Panc1 (cell line): ENCODE measurements around the gene H3-3A. TPM values are rescaled to one million over a fixed set of nuclear protein-coding genes. Genes with fewer than 3 reads are reported as not detected.

ENCODE experiments used
- ATAC-seq: fragments of 200-7000 bp; cut with Tn5 transposase; 2 replicates; pipeline ENCODE4 v1.9.1; 2020; ENCODE audit warnings: mild to moderate bottlenecking, moderate library complexity
- BruUV-seq: library from RNA; stranded (reverse); fragments of 400-500 nt; replicated peaks from 2 replicates; lab custom pipeline; 2021; lab: Mats Ljungman, UMichigan
- CTCF ChIA-PET: fragments of 300-600 bp; sonication (Branson Sonifier 250); formaldehyde crosslinking; loops from one replicate; lab custom pipeline; 2022; ENCODE audit warnings: antibody characterized with exemption; lab: Charles Lee
- POLR2A ChIA-PET: fragments of 300-600 bp; sonication (Branson Sonifier 250); formaldehyde crosslinking; loops from one replicate; lab custom pipeline; 2022; ENCODE audit warnings: antibody characterized with exemption; lab: Charles Lee
- DNase-seq: peaks from one replicate; pipeline ENCODE4 v3.0.0-alpha.2; 2010; ENCODE audit warnings: low read depth, low spot score
- H3K27ac ChIP-seq: 2 replicates; pipeline ENCODE4 v1.5.1; 2011; ENCODE audit warnings: mild to moderate bottlenecking, low read length, inconsistent platforms
- H3K27me3 ChIP-seq: fragments of 200-500 bp; sonication (Bioruptor generic); 2 replicates; pipeline ENCODE4 v1.6.0; 2014; ENCODE audit warnings: low read length, inconsistent platforms; ENCODE audit not compliant: control insufficient read depth, insufficient read depth
- H3K36me3 ChIP-seq: fragments of 200-500 bp; sonication (Bioruptor generic); 2 replicates; pipeline ENCODE4 v1.5.1; 2014; ENCODE audit warnings: inconsistent platforms, mild to moderate bottlenecking, low read length, moderate library complexity; ENCODE audit not compliant: control insufficient read depth, insufficient read depth
- H3K4me1 ChIP-seq: 2 replicates; pipeline ENCODE4 v1.5.1; 2011; ENCODE audit warnings: inconsistent platforms, mild to moderate bottlenecking, low read length, moderate library complexity; ENCODE audit not compliant: control insufficient read depth, insufficient read depth
- H3K4me3 ChIP-seq, 2 experiments: 2 replicates each; pipeline ENCODE4 v1.5.1; 2011 to 2012; ENCODE audit warnings: low read depth in 2 of 2, low read length in 2 of 2, mild to moderate bottlenecking in 2 of 2, inconsistent platforms in 1 of 2, moderate library complexity in 1 of 2
- H3K9me3 ChIP-seq: fragments of 200-500 bp; sonication (Bioruptor generic); 2 replicates; pipeline ENCODE4 v1.5.1; 2014; ENCODE audit warnings: low read depth, mild to moderate bottlenecking, inconsistent platforms, low read length, moderate library complexity; ENCODE audit not compliant: control insufficient read depth, insufficient read depth
- POLR2AphosphoS5 ChIP-seq: IDR thresholded peaks from 2 replicates; pipeline ENCODE4 v1.6.1; 2012; ENCODE audit warnings: mild to moderate bottlenecking, low read depth, low read length, moderate library complexity
- SIN3A ChIP-seq: IDR thresholded peaks from 2 replicates; pipeline ENCODE4 v1.6.1; 2012; ENCODE audit warnings: low read depth, mild to moderate bottlenecking, low read length, moderate library complexity, borderline replicate concordance; ENCODE audit not compliant: insufficient read depth
- TCF7L2 ChIP-seq: IDR thresholded peaks from 2 replicates; pipeline ENCODE4 v1.6.1; 2011; ENCODE audit warnings: mild to moderate bottlenecking, low read depth, low read length, inconsistent platforms
- in situ Hi-C: cut with HindIII; loops from 2 replicates; pipeline ENCODE4 v1.10.0; 2016; ENCODE audit warnings: low sequenced_read_pairs, low pct_unique_long_range_greater_than_20kb
- intact Hi-C: fragments of 100-400 bp; cut with micrococcal nuclease; formaldehyde crosslinking; loops from one replicate; pipeline ENCODE4 v1.10.0; 2022; ENCODE audit not compliant: unreplicated experiment
- total RNA-seq: library from RNA; stranded (reverse); gene quantifications from one replicate; pipeline ENCODE4 v1.2.1, GENCODE V29; 2021; ENCODE audit not compliant: unreplicated experiment
- TF ChIP-seq, protein P1 (sequence below), 2 experiments: IDR thresholded peaks; 2 replicates each; pipeline ENCODE4 v1.6.1; 2011 to 2012; ENCODE audit warnings: low read depth in 2 of 2, control low read depth in 1 of 2, low read length in 1 of 2, mild to moderate bottlenecking in 1 of 2, moderate library complexity in 1 of 2; ENCODE audit not compliant: insufficient read depth in 1 of 2
- TF ChIP-seq, protein P2 (sequence below): fragments of 450-650 bp; IDR thresholded peaks from 2 replicates; pipeline ENCODE4 v1.5.1; 2017; ENCODE audit warnings: mild to moderate bottlenecking

H3-3A gene
- total RNA-seq, 1 experiment from 2014 or later: 404 TPM

DNA sequence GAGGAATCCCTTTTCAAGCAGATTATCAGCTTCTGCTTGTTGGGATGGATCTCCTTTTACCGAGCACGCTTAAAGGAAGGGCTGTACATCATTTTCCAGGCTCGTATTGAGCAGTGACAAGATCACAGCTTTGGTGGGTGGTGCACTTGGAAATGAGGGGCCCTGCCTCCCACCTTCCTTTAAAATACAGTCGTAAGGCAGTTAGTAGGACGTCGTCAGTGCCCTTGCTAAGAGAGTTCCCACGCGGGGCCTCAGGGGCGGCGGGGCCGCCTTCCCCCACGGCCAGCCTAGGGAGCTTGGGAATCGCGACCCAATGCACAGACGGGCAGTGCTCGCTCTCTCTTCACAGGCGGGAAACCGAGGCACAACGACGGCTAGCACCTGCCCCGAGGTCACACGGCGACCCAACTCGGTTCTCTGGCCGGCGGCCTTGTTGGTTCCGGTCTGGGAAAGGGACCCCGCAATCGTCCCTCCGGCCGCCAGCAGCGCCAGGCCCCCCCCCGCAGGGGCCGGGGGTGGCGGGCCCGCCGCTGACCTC lies 58.6 kb downstream of the H3-3A start:
- intact Hi-C loops (loop anchor here (5.0 to 10.0 kb wide), 2 partner anchors 54 to 214 kb away; no protein-coding TSS in a partner anchor), in situ Hi-C loops (no loop called here)
- Histone ChIP-seq H3K36me3 (no peaks in the 10 kb centered on the region), H3K9me3 (no peaks in the 10 kb centered on the region), H3K27me3 (no peaks in the 10 kb centered on the region), H3K4me3 (peak overlapping the region; percentile 22 to 50), H3K27ac (no peak overlapping the region), H3K4me1 (peaks cover 18% of the 10 kb centered on the region)
- TF ChIP-seq, protein P1, sequence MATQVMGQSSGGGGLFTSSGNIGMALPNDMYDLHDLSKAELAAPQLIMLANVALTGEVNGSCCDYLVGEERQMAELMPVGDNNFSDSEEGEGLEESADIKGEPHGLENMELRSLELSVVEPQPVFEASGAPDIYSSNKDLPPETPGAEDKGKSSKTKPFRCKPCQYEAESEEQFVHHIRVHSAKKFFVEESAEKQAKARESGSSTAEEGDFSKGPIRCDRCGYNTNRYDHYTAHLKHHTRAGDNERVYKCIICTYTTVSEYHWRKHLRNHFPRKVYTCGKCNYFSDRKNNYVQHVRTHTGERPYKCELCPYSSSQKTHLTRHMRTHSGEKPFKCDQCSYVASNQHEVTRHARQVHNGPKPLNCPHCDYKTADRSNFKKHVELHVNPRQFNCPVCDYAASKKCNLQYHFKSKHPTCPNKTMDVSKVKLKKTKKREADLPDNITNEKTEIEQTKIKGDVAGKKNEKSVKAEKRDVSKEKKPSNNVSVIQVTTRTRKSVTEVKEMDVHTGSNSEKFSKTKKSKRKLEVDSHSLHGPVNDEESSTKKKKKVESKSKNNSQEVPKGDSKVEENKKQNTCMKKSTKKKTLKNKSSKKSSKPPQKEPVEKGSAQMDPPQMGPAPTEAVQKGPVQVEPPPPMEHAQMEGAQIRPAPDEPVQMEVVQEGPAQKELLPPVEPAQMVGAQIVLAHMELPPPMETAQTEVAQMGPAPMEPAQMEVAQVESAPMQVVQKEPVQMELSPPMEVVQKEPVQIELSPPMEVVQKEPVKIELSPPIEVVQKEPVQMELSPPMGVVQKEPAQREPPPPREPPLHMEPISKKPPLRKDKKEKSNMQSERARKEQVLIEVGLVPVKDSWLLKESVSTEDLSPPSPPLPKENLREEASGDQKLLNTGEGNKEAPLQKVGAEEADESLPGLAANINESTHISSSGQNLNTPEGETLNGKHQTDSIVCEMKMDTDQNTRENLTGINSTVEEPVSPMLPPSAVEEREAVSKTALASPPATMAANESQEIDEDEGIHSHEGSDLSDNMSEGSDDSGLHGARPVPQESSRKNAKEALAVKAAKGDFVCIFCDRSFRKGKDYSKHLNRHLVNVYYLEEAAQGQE (IDR thresholded peaks at IDR 0.05; ENCODE audit: insufficient read depth in 1 of 2, low read depth in 2 of 2, low read length in 1 of 2): no peak
- TF ChIP-seq, protein P2, sequence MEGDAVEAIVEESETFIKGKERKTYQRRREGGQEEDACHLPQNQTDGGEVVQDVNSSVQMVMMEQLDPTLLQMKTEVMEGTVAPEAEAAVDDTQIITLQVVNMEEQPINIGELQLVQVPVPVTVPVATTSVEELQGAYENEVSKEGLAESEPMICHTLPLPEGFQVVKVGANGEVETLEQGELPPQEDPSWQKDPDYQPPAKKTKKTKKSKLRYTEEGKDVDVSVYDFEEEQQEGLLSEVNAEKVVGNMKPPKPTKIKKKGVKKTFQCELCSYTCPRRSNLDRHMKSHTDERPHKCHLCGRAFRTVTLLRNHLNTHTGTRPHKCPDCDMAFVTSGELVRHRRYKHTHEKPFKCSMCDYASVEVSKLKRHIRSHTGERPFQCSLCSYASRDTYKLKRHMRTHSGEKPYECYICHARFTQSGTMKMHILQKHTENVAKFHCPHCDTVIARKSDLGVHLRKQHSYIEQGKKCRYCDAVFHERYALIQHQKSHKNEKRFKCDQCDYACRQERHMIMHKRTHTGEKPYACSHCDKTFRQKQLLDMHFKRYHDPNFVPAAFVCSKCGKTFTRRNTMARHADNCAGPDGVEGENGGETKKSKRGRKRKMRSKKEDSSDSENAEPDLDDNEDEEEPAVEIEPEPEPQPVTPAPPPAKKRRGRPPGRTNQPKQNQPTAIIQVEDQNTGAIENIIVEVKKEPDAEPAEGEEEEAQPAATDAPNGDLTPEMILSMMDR: no peak
- no peak for TF ChIP-seq SIN3A
- TF ChIP-seq POLR2AphosphoS5: no peak
- TF ChIP-seq TCF7L2: no peak
- no TSS peak for BruUV-seq
- POLR2A ChIA-PET: no interaction called here
- ATAC-seq: no peak
- DNase-seq: no peak
- CTCF ChIA-PET: interaction anchor here (0.7 to 1.2 kb wide), 3 partner anchors 10 to 645 kb away, joined by 3 to 5 read pairs (median 5); no protein-coding TSS in a partner anchor

Other genes with a start within 250 kb of the H3-3A start
- gene TMEM63A, start 180.3 kb upstream of the H3-3A start, total RNA-seq: 31.4 TPM
- not detected for gene LEFTY1, start 173.6 kb upstream of the H3-3A start, total RNA-seq
- gene PYCR2, start 138.5 kb upstream of the H3-3A start, total RNA-seq: 74.4 TPM
- not detected for gene LEFTY2, start 121.5 kb upstream of the H3-3A start, total RNA-seq
- gene SDE2, start 63.4 kb upstream of the H3-3A start, total RNA-seq: 18.3 TPM
- 31.2 TPM for gene ACBD3, start 124.0 kb downstream of the H3-3A start, total RNA-seq
- gene MIXL1, start 160.9 kb downstream of the H3-3A start, total RNA-seq: 0.69 TPM
- 11.4 TPM for gene LIN9, start 246.4 kb downstream of the H3-3A start, total RNA-seq